GM21367 (cell line): Measurements from ENCODE around the gene JAZF1.
"Not testable (repeated sequence)": the region's sequence is repeated elsewhere in the genome, so short reads cannot be mapped to it uniquely, and the experiment has no call there.

Source experiments
- ATAC-seq: cut with Tn5 transposase; IDR thresholded peaks from one replicate; pipeline ENCODE4 v1.9.1; 2021; ENCODE audit not compliant: unreplicated experiment

The JAZF1 gene

GRCh38 chr7:28017372-28017771, 163.2 kb downstream of the JAZF1 start:
- no peak for ATAC-seq

GRCh38 chr7:28016297-28016696, 164.3 kb downstream of the JAZF1 start:
- ATAC-seq = no peak

GRCh38 chr7:28015169-28015568, 165.4 kb downstream of the JAZF1 start:
- ATAC-seq = no peak

- not testable (repeated sequence) for ATAC-seq
These were observed 166.3 kb downstream of the JAZF1 start for GRCh38 chr7:28014340-28014739.

- ATAC-seq = no peak
These were observed 167.2 kb downstream of the JAZF1 start for GRCh38 chr7:28013441-28013840.

- ATAC-seq = no peak
These were observed 167.6 kb downstream of the JAZF1 start for GRCh38 chr7:28013019-28013418.

- ATAC-seq = no peak
These were observed 171.7 kb downstream of the JAZF1 start for GRCh38 chr7:28008911-28009310.

- ATAC-seq = no peak
These were observed 172.4 kb downstream of the JAZF1 start for GRCh38 chr7:28008171-28008570.

GRCh38 chr7:28006491-28006890, 174.1 kb downstream of the JAZF1 start:
- ATAC-seq = no peak

GRCh38 chr7:28005847-28006231, 174.8 kb downstream of the JAZF1 start:
- ATAC-seq = no peak

GRCh38 chr7:28005075-28005846, 175.3 kb downstream of the JAZF1 start:
- ATAC-seq = no peak

GRCh38 chr7:28003408-28003807, 177.2 kb downstream of the JAZF1 start:
- no peak for ATAC-seq

- no peak for ATAC-seq
These were observed 178.0 kb downstream of the JAZF1 start for GRCh38 chr7:28002638-28003037.

GRCh38 chr7:28001896-28002295, 178.7 kb downstream of the JAZF1 start:
- ATAC-seq = no peak

- no peak for ATAC-seq
These were observed 180.8 kb downstream of the JAZF1 start for GRCh38 chr7:27999829-28000228.

- ATAC-seq = no peak
These were observed 182.2 kb downstream of the JAZF1 start for GRCh38 chr7:27998382-27998781.

GRCh38 chr7:27997188-27997707, 183.3 kb downstream of the JAZF1 start:
- ATAC-seq = no peak

- ATAC-seq = no peak
These were observed 184.5 kb downstream of the JAZF1 start for GRCh38 chr7:27996141-27996540.

- ATAC-seq = no peak
These were observed 185.4 kb downstream of the JAZF1 start for GRCh38 chr7:27995228-27995627.

- ATAC-seq = no peak
These were observed 186.0 kb downstream of the JAZF1 start for GRCh38 chr7:27994639-27995038.

GRCh38 chr7:27992755-27993493, 187.7 kb downstream of the JAZF1 start:
- no peak for ATAC-seq

- no peak for ATAC-seq
These were observed 188.5 kb downstream of the JAZF1 start for GRCh38 chr7:27992097-27992496.
